Loucy (cell line): Measurements from ENCODE around the gene CALHM3.

Experiments
- H2AFZ ChIP-seq: fragments of 200-600 bp; sonication (generic); 2 replicates; pipeline ENCODE4 v1.6.0; 2016; ENCODE audit warnings: antibody characterized with exemption, mild to moderate bottlenecking, low read length, moderate library complexity
- H3F3A ChIP-seq: fragments of 200-600 bp; 2 replicates; pipeline ENCODE4 v1.6.0; 2016; ENCODE audit warnings: antibody characterized with exemption, low read depth, mild to moderate bottlenecking
- H3K27me3 ChIP-seq: fragments of 200-600 bp; sonication (generic); 2 replicates; pipeline ENCODE4 v1.6.1; 2014; ENCODE audit warnings: low read length, mild to moderate bottlenecking; ENCODE audit not compliant: insufficient read depth, poor library complexity, severe bottlenecking
- H3K36me3 ChIP-seq: fragments of 200-600 bp; sonication (generic); 2 replicates; pipeline ENCODE4 v1.6.1; 2016; ENCODE audit warnings: low read length; ENCODE audit not compliant: insufficient read depth
- H3K4me1 ChIP-seq: fragments of 200-600 bp; sonication (generic); 2 replicates; pipeline ENCODE4 v1.5.1; 2014; ENCODE audit warnings: low read length, mild to moderate bottlenecking; ENCODE audit not compliant: insufficient read depth, poor library complexity, severe bottlenecking
- H3K4me2 ChIP-seq: fragments of 200-600 bp; sonication (generic); 2 replicates; pipeline ENCODE4 v1.6.0; 2014; ENCODE audit warnings: antibody characterized with exemption, low read length, low read depth, mild to moderate bottlenecking; ENCODE audit not compliant: poor library complexity, severe bottlenecking
- H3K4me3 ChIP-seq: fragments of 200-600 bp; sonication (generic); 2 replicates; pipeline ENCODE4 v1.5.1; 2014; ENCODE audit warnings: low read length, mild to moderate bottlenecking, mixed read lengths; ENCODE audit not compliant: poor library complexity, severe bottlenecking
- H3K79me2 ChIP-seq: fragments of 200-600 bp; sonication (generic); 2 replicates; pipeline ENCODE4 v1.6.1; 2014; ENCODE audit warnings: low read length; ENCODE audit not compliant: insufficient read depth
- H3K9ac ChIP-seq: fragments of 200-600 bp; sonication (generic); 2 replicates; pipeline ENCODE4 v1.6.0; 2014; ENCODE audit warnings: mild to moderate bottlenecking, low read depth, low read length, moderate library complexity; ENCODE audit not compliant: poor library complexity, severe bottlenecking
- H3K9me2 ChIP-seq: fragments of 200-600 bp; sonication (generic); replicated peaks from 2 replicates; pipeline ENCODE4 v1.6.1; 2016; ENCODE audit warnings: low read depth, low read length, mixed read lengths
- H3K9me3 ChIP-seq: fragments of 200-600 bp; sonication (generic); 2 replicates; pipeline ENCODE4 v1.6.1; 2014; ENCODE audit warnings: mild to moderate bottlenecking, antibody characterized with exemption, low read length, low read depth; ENCODE audit not compliant: insufficient read depth
- H4K20me1 ChIP-seq: fragments of 200-600 bp; sonication (generic); 2 replicates; pipeline ENCODE4 v1.6.0; 2014; ENCODE audit warnings: antibody characterized with exemption, low read length, mild to moderate bottlenecking; ENCODE audit not compliant: insufficient read depth, poor library complexity, severe bottlenecking
- CTCF ChIP-seq: fragments of 200-600 bp; sonication (generic); conservative IDR thresholded peaks from 2 replicates; pipeline ENCODE4 v1.5.1; 2014; ENCODE audit warnings: mild to moderate bottlenecking, antibody characterized with exemption, low read length
- EZH2phosphoT487 ChIP-seq: fragments of 200-600 bp; IDR thresholded peaks from 2 replicates; pipeline ENCODE4 v1.6.1; 2018; ENCODE audit warnings: antibody characterized with exemption, mild to moderate bottlenecking, moderate library complexity, borderline replicate concordance

The CALHM3 gene

GRCh38 chr10:103457176-103457712 lies 21.8 kb downstream of the CALHM3 start:
- peak overlapping the region; percentile 3 for H3K9ac ChIP-seq

GRCh38 chr10:103456074-103456660 lies 22.9 kb downstream of the CALHM3 start:
- Histone ChIP-seq H3K4me1 (peaks cover 31% of the 10 kb centered on the region), H3F3A (no peaks in the 10 kb centered on the region), H3K36me3 (no peaks in the 10 kb centered on the region), H4K20me1 (no peaks in the 10 kb centered on the region), H2AFZ (no peak overlapping the region), H3K9me3 (no peaks in the 10 kb centered on the region), H3K27me3 (no peaks in the 10 kb centered on the region), H3K79me2 (peaks cover 19% of the 10 kb centered on the region), H3K9ac (no peak overlapping the region), H3K4me3 (no peak overlapping the region), H3K4me2 (no peak overlapping the region), H3K9me2 (no peaks in the 10 kb centered on the region)
- TF ChIP-seq CTCF (no peak), EZH2phosphoT487 (no peak)

More at GRCh38 chr10:103457176-103457712, 21.8 kb downstream of the CALHM3 start:
- Histone ChIP-seq H3K4me1 (peaks cover 31% of the 10 kb centered on the region), H3K27me3 (no peaks in the 10 kb centered on the region), H3K36me3 (no peaks in the 10 kb centered on the region), H3K4me3 (no peak overlapping the region), H4K20me1 (no peaks in the 10 kb centered on the region), H3K9me2 (no peaks in the 10 kb centered on the region), H3K4me2 (no peak overlapping the region), H2AFZ (no peak overlapping the region), H3F3A (no peaks in the 10 kb centered on the region), H3K9me3 (no peaks in the 10 kb centered on the region), H3K79me2 (peaks cover 8% of the 10 kb centered on the region; the same call in 1 of the 2 replicates)
- no peak for TF ChIP-seq EZH2phosphoT487
- TF ChIP-seq CTCF, result no peak

- no peaks in the 10 kb centered on the region for H3F3A ChIP-seq
- no peaks in the 10 kb centered on the region for H3K9me3 ChIP-seq
- peaks cover 5% of the 10 kb centered on the region for H4K20me1 ChIP-seq
- no peaks in the 10 kb centered on the region for H3K27me3 ChIP-seq
- no peaks in the 10 kb centered on the region for H3K36me3 ChIP-seq
- no peak overlapping the region for H3K4me3 ChIP-seq
- H3K9ac ChIP-seq, result no peak overlapping the region
- H3K4me1 ChIP-seq, result peaks cover 38% of the 10 kb centered on the region
- H3K79me2 ChIP-seq, result peaks cover 28% of the 10 kb centered on the region
- H3K4me2 ChIP-seq, result no peak overlapping the region
- no peak overlapping the region for H2AFZ ChIP-seq
- TF ChIP-seq EZH2phosphoT487, result no peak
- TF ChIP-seq CTCF, result no peak
- no peaks in the 10 kb centered on the region for H3K9me2 ChIP-seq
Observed at GRCh38 chr10:103455235-103455634, 23.8 kb downstream of the CALHM3 start.
